Measurements from ENCODE around the gene SCML1.

The SCML1 gene

GRCh38 chrX:17801431-17801830 lies 64.1 kb downstream of the SCML1 start:
- DNase-seq, result no peak

DNA sequence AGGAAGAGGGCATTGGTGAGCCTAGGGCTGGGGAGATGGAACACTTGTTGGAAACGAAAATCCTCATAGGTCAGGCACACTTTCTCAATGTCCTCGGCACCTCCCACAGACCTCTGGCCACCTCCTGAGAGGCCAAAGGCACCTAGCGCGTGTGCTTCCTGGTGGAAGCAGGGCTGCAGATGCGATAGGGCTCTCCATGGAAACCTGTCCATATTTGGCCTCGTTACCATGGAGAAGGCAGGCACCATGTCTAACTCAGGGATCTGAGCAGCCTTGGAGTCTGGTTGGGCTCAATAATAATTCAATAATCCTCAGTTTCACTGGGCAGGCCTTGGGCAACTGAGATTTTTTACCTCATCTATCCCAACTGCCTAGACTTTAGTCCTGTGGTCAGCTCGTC lies 65.5 kb downstream of the SCML1 start:
- DNase-seq, result no peak

- no peak for DNase-seq
These were observed 66.2 kb downstream of the SCML1 start for GRCh38 chrX:17803449-17803848.

Measured in Kasumi-1 (cell line).